H7 (cell line): Measurements from ENCODE around the gene DYRK1A. TPM values are rescaled to one million over a fixed set of nuclear protein-coding genes. Genes with fewer than 3 reads are reported as not detected.

Experiments
- DNase-seq: peaks from one replicate; pipeline ENCODE4 v3.0.0; 2012
- H3K27me3 ChIP-seq: 2 replicates; pipeline ENCODE4 v1.6.0; 2011; ENCODE audit warnings: mild to moderate bottlenecking, low read length; ENCODE audit not compliant: control insufficient read depth, insufficient read depth
- H3K36me3 ChIP-seq: replicated peaks from 2 replicates; pipeline ENCODE4 v1.5.1; 2011; ENCODE audit warnings: low read length; ENCODE audit not compliant: control insufficient read depth, insufficient read depth
- H3K4me3 ChIP-seq: 2 replicates; pipeline ENCODE4 v1.5.1; 2011; ENCODE audit warnings: low read depth, mild to moderate bottlenecking, control low read depth, low read length, moderate library complexity; ENCODE audit not compliant: insufficient read depth
- total RNA-seq: library from RNA; depleted of rRNA; stranded (reverse); fragments of >200 nt; shearing (Covaris generic); gene quantifications from 2 replicates; pipeline ENCODE4 v1.2.3, GENCODE V29; 2014

DYRK1A gene
- total RNA-seq, 1 experiment from 2014 or later, result 52.5 TPM

DNA sequence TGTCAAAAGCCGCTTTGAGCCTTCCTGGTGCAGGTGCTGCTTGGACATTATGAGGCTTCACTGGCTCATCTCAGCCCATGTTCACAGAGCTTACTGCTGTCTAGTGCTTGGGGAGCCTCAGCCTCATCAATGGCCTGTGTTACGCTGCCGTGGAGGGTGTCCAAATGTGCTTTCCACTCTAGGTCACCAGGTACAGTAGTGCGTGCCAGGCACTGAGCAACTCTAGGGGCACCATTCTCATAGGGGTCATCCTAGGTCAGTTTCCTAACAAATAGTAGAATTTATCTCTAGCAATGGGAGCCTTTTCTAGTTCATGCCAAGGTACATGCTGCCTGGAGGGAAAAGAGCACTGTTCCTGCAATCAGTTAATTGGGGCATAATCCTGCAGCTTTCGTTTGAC is 193.8 kb downstream of the DYRK1A start:
- H3K4me3 ChIP-seq, result no peak overlapping the region
- no peaks in the 10 kb centered on the region for H3K36me3 ChIP-seq
- DNase-seq, result no peak
- peaks cover 2% of the 10 kb centered on the region; the same call in 1 of the 2 replicates for H3K27me3 ChIP-seq

DNA sequence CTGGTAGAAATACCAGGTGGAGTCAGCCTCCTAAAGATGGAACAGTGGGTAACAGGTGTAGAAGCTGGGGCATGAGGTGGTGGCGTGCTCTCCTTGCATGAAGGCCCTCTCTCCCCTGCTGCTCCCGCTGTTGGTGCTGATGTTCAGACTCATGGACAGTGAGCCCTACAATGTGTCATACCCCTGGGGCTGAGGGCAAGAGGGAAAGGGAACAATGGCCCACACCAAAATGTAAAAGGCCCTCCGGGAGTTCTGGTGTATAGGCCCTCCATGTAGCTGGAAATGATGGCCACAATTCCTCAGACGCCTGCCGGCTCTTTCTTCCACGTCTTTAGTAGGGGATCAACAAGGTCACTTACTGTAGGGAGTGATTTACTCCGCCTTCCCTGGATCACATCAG is 194.9 kb downstream of the DYRK1A start:
- Histone ChIP-seq H3K4me3 (no peak overlapping the region), H3K27me3 (peaks cover 2% of the 10 kb centered on the region; the same call in 1 of the 2 replicates), H3K36me3 (no peaks in the 10 kb centered on the region)
- DNase-seq, result no peak

DNA sequence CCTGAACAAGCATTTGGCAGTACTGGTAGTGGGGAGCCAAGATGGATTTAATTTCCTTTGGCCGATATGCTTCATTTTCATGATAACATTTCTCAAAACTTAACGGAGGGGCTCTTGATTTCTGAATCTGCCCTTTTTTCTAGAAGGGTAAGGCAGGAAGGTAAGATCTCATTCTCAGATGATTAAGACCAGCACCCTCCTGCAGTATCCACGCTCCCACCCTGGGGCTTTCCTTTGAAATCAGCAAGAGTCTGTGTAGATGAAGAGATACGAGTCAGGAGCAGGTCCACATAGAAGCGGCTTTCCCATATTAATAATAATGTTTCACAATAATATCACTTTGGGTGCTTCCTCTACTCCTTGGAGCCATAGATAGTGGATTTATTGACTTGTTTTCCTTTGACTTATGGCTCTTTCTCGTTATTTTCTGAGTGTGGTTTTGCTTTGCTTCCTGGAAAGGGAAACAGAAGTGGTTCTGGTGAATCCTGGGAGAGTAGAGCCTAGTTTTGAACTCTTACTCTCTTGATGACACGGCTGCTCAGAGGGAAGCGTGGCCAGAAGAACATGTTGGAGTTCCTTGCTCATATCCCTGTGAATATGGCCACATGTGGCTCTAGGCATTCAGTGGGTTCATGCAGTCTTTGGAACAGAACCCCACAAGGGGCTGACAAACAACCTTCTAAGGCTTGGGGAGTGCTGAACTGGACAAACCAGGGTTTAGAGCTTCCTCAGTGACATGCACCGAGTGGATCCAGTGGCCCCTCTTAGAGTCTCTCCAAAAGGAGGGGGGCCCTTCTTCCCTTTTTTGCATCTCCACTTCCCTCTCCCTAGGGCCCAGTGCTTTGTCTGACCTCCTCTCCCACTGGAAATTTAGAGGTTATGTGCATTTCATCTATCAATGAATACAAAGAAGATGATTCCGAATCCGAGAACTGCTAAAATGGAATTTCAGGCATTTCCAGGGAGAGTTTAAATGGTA is 195.7 kb downstream of the DYRK1A start:
- DNase-seq, result no peak
- peaks cover 2% of the 10 kb centered on the region; the same call in 1 of the 2 replicates for H3K27me3 ChIP-seq
- H3K36me3 ChIP-seq, result no peaks in the 10 kb centered on the region
- H3K4me3 ChIP-seq, result no peak overlapping the region

DNA sequence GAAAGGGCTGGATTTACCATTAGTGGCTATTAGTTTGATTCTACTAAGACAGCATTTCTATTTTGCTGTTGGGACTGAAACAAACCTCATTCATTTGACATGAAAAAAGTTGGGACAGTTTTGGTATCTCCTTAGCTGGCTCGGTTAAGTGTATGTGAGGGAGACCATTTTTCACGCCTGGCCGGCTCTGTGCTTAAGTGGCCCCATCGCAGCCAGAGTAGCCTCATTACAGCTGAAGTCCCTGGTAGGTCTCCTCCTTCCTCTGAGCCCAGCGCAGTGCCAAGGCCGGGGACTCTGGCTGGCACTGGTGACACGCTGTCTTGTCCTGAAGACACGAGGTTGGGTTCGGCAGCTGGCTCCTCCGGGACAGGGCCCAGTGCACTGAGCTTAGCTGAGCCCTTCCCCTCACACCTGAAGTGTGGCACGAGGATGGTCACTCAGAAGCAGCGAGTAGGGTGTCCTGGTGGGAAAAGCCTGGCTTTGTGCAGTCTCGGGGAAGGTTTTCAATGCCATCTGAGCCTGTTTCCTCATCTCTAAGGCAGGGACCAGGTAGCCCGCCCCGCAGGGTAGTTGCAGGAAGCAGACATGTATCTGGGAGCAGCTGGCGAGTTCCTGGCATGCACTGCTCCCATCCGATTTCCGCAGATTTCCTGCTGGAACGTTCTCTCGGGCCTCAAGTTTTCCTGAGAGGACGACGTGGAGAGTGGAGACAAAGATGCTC is 196.5 kb downstream of the DYRK1A start:
- H3K27me3 ChIP-seq, result peaks cover 2% of the 10 kb centered on the region; the same call in 1 of the 2 replicates
- H3K4me3 ChIP-seq, result peak overlapping the region; percentile 62
- DNase-seq, result no peak
- H3K36me3 ChIP-seq, result no peaks in the 10 kb centered on the region

DNA sequence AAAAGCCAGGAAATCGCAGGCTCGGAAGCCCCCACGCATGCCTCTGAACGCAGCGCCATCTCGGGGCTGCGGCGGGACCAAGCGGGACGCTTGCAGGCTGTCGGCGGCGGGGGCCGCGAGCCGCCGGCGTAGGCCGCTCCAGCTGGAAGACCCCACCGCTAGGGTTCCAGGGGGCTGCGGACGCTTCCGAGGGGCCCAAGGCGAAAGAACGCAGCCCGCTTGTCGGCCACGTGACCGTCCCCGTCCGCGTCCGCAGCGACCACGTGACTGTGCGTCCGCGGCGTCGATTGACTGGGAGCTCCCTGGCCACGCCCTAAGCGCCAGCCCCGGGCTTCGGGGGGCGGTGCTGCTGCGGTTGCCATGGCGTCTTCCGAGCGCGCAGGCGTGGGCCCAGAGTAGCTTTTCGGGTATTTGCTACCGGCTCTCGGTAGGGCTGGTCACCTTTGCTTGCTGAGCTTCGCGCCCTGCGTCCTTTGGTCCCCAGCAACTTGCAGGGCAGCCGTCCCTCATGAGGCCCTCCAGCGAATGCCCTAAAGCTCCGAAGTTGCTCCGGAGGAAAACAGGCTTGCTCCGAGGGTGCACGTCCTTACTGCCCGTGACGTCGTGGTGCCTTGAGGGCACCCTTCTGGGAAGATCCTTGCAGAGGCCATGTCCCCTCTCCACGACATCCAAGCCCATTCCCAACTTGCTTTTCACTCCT is 197.2 kb downstream of the DYRK1A start:
- peak; percentile 93 for DNase-seq
- Histone ChIP-seq H3K4me3 (peak overlapping the region; percentile 62), H3K27me3 (peaks cover 2% of the 10 kb centered on the region; the same call in 1 of the 2 replicates), H3K36me3 (no peaks in the 10 kb centered on the region)

DNA sequence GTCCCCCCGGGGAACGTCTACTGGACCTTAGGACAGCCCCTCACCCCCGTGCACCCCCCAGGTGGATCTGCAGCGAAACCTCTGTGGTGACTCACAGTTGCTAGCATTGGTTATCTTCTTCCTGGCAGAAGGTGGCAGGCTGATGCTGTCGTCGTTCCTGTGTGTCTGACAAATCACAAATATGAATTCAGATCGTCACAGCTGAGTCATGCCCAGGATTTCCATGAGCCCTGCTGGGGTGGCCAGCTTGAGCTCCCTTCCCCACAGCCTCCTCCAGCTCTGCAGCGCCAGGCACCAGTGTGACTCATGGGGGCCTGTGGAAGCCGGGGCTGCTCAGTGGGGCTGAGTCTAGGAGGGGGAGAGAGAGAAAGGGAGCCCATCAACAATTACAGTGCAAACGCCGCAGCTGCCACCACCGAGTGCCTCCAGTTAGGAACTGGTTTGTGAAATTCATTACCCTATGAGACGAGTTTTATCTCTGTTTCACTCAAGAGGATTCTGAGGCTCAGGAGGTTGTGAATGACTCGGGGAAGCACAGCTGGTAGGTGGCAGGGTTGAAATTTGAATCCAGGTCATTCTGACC is 197.9 kb downstream of the DYRK1A start:
- H3K4me3 ChIP-seq, result peak overlapping the region; percentile 62
- H3K36me3 ChIP-seq, result no peaks in the 10 kb centered on the region
- H3K27me3 ChIP-seq, result peaks cover 2% of the 10 kb centered on the region; the same call in 1 of the 2 replicates
- DNase-seq, result peak; percentile 66

DNA sequence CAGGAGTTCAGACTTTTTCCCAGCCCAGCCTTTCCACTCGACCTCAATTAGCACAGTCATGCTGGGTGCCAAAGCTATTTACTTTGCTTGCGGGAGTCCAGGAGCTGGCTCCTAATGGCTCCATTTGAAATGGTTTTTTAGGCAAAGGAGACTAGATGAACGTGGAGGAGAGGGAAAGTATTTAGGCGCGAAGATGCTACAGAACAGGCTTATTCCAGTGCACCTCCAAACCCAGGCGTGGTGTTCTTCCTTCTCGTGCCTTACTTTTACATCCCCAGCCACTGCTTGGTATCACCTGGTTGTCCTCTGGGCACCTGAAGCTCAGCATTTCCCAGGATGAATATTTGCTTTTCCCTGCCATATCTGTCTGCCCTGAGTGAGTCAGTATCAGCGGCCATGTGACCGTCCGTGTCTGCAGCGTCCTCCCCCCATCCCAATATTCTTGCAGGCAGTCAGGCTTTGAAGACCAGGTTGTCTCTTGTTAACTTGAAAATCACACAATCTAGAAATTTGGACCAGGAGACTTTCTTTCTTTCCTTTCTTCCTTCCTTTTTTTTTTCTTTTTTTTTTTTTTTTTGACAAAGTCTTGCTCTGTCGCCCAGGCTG is 198.5 kb downstream of the DYRK1A start:
- peaks cover 2% of the 10 kb centered on the region; the same call in 1 of the 2 replicates for H3K27me3 ChIP-seq
- no peak overlapping the region; the same call in 1 of the 2 replicates for H3K4me3 ChIP-seq
- DNase-seq, result no peak
- no peaks in the 10 kb centered on the region for H3K36me3 ChIP-seq

DNA sequence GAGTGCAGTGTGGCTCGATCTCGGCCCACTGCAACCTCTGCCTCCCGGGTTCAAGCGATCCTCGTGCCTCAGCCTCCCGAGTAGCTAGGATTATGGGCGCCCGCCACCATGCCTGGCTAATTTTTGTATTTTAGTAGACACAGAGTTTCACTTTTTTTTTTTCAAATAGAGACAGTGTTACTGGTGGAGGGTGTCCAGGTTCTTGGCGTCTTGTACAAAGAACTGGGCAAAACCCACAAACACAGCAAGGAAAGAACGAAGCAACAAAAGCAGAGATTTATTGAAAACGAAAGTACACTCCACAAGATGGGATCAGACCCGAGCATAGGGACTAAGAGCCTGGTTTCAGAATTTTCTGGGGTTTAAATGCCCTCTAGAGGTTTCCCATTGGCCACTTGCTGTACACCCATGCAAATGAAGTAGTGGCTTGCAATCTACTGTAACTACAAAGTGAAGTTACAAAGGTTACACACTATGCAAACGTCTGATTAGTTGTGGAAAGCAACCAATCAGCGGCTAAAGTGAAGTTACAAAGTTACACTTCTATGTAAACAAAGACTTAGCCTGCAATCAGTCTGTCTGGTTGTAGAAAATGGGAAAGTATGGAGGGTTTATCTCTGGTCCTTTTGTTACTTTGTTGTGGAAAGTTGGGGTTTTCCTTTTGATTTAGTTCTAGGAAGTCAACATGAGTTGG is 199.1 kb downstream of the DYRK1A start:
- no peaks in the 10 kb centered on the region for H3K36me3 ChIP-seq
- no peak overlapping the region for H3K4me3 ChIP-seq
- no peak for DNase-seq
- H3K27me3 ChIP-seq, result peaks cover 2% of the 10 kb centered on the region; the same call in 1 of the 2 replicates

DNA sequence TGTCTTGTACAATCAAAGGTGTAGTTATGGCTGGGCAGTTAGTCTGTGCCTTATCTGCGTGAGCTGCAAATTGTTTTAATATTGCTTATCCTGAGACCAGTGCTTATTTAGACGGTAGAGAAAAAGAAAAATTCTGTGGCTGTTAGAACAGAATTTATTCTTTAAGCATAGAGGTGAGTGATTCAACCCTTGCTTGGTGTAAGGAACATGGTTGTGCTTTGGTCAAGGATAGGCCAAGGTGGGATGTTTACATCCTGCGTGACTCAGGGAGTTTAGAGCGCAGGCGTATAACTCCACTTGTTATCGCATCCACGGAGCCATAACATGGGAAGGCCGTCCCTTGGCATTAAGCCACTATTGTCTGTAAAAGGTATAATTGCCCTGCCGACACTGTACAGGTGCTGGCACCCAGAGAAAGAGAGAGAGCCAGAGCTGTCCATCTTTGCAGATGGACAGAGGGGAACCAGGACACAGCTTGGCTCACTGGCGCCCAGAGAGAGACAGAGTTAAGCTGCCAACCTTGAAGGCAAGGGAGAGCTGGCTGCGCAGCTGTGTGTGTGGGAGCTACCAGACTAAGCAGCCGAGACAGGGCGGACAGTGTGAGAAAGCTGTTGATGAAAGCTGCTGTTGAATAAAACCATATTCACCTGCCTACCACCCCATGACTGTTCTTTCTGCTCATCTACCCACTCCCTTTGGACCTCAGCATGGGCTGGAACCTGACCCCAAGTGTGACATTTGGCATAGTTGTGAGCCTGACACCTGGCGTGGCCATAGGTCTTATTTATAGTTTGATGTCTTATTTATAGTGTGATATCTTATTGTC is 200.4 kb downstream of the DYRK1A start:
- no peak for DNase-seq
- Histone ChIP-seq H3K27me3 (peaks cover 2% of the 10 kb centered on the region; the same call in 1 of the 2 replicates), H3K4me3 (no peak overlapping the region), H3K36me3 (no peaks in the 10 kb centered on the region)

DNA sequence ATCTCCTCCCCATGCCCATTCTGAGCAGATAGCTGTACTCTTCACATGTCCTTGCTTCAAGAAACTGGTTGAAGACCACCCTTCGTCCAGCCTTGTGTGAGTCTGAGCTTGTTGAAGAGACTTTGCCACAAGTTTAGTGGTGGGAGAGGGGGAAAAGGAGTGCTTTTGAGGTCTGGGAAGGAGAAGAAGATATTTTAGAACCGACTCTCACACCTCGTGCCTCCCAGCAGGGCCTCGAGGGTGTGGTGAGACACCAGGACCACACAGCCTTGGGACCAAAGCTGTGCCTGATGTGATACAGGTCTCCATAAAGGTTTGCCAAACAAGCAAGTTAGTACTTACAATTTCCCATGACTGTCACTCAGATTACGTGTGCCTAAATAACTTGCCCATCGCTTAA is 201.8 kb downstream of the DYRK1A start:
- H3K27me3 ChIP-seq, result no peaks in the 10 kb centered on the region
- H3K36me3 ChIP-seq, result no peaks in the 10 kb centered on the region
- no peak overlapping the region for H3K4me3 ChIP-seq
- no peak for DNase-seq

DNA sequence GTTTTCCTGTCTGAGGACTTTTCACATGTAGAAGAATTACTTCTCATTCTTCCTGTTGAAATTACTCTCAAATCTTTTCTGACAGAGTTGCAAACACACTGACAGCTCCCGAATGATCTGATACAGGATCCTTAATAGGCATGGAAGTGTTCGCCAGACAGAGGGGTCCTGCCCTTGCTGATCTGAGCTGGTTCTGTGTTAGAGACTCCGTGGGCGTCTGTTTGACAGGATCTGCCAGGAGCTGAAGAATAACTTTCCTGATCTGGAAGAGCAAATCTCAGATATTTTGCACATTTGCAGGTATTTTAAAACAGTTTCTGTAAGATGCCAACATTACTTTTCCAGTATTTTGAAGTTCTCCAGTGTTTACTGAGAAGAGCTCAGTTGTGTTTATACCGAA is 202.3 kb downstream of the DYRK1A start:
- Histone ChIP-seq H3K36me3 (no peaks in the 10 kb centered on the region), H3K27me3 (no peaks in the 10 kb centered on the region), H3K4me3 (no peak overlapping the region)
- DNase-seq, result no peak

DNA sequence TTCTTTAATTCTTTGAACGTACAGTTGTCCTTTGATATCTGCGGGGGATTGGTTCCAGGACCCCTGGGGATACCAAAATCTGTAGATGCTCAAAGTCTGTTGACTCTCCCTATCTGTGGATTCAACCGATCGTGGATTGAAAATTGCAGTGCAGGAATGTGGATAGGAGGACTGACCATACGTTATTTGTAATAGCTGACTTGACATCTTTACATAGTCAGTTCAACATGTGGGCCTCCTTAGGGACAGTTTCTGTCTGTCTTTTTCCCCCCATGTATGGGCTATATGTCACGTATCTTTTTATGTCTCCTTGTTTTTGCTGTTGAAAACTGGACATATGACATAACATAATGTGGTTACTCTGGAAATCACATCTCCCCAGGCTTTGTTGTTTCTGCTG is 204.9 kb downstream of the DYRK1A start:
- Histone ChIP-seq H3K27me3 (no peaks in the 10 kb centered on the region), H3K4me3 (no peak overlapping the region), H3K36me3 (no peaks in the 10 kb centered on the region)
- no peak for DNase-seq

DNA sequence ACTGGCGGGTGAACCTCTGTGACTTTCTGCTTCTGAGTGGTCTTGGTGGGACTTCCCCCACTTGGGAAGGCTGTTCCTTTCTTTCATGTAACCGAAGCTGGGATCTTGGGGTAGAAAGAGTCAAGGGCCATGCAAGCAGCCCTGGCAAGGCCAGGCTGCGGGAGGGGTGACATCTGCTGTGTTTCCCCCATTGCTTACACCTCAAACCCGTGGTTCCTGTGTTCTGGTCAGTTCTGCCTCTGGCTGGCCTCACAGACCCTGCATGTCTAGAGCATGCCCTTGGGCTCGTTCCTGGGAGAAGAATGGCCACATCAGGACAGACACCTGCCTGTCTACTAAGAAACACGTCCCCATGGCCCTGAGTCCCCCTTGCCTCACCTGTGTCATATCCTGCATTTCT is 207.7 kb downstream of the DYRK1A start:
- no peaks in the 10 kb centered on the region for H3K36me3 ChIP-seq
- no peak for DNase-seq
- H3K27me3 ChIP-seq, result no peaks in the 10 kb centered on the region
- H3K4me3 ChIP-seq, result no peak overlapping the region
